Measurements from ENCODE around the gene CALU. TPM values are rescaled to one million over a fixed set of nuclear protein-coding genes. Genes with fewer than 3 reads are reported as not detected.

The CALU gene
- total RNA-seq, 1 experiment from 2014 or later, result 168 TPM

GRCh38 chr7:128737867-128738385 is 1.2 kb upstream of the CALU start:
- Histone ChIP-seq H3K23ac (ENCODE audit: insufficient read length, low read depth, low read length) (no peak overlapping the region), H3T11ph (ENCODE audit: low read length) (no peak overlapping the region), H2BK12ac (ENCODE audit: insufficient read length, low read depth, low read length) (no peak overlapping the region), H3K4me2 (ENCODE audit: insufficient read depth, insufficient read length, low read length) (no peak overlapping the region), H2BK120ac (ENCODE audit: low read depth, low read length, poor library complexity, severe bottlenecking) (no peak overlapping the region), H2BK15ac (ENCODE audit: low read depth, low read length) (no peak overlapping the region), H3K27ac (ENCODE audit: insufficient read length, low read depth, low read length) (no peak overlapping the region), H4K8ac (replicated peaks; ENCODE audit: insufficient read length, low read depth, low read length) (no peak overlapping the region), H2AFZ (ENCODE audit: low read length) (no peak overlapping the region), H3K79me2 (ENCODE audit: insufficient read depth, low read length) (peaks cover 26% of the 10 kb centered on the region), H3K9me3 (ENCODE audit: control insufficient read depth, low read depth, low read length) (no peaks in the 10 kb centered on the region), H3K18ac (ENCODE audit: insufficient read length, low read depth, low read length) (no peak overlapping the region), H3K23me2 (ENCODE audit: insufficient read length, low read depth, low read length, poor library complexity, severe bottlenecking) (peaks cover 8% of the 10 kb centered on the region), H3K4ac (ENCODE audit: low read depth, low read length) (no peak overlapping the region), H3K79me1 (ENCODE audit: insufficient read depth, low read depth, low read length, poor library complexity, severe bottlenecking) (peaks cover 3% of the 10 kb centered on the region), H3K9ac (ENCODE audit: extremely low read depth, insufficient read length, low read length) (no peak overlapping the region), H2BK20ac (ENCODE audit: low read depth, low read length, poor library complexity, severe bottlenecking) (no peak overlapping the region), H4K20me1 (ENCODE audit: control insufficient read depth, insufficient read depth, insufficient read length) (no peaks in the 10 kb centered on the region), H2BK5ac (ENCODE audit: insufficient read length, low read length) (no peak overlapping the region), H3K27me3 (ENCODE audit: insufficient read depth, low read length) (no peaks in the 10 kb centered on the region), H3K14ac (ENCODE audit: insufficient read depth, low read length) (no peak overlapping the region), H2AK5ac (ENCODE audit: insufficient read length, low read length) (no peak overlapping the region), H4K5ac (ENCODE audit: insufficient read length, low read depth, low read length) (no peak overlapping the region), H3K56ac (ENCODE audit: insufficient read length, low read depth, low read length) (no peak overlapping the region), H4K91ac (ENCODE audit: insufficient read length, low read depth, low read length) (no peak overlapping the region), H3K4me1 (ENCODE audit: insufficient read depth, low read length) (no peaks in the 10 kb centered on the region; the same call in 1 of the 2 replicates)
- no peak for TF ChIP-seq CTCF (conservative IDR thresholded peaks at IDR 0.05)
- H3K4me1 Mint-ChIP-seq, result peaks cover 23 to 30% of the 10 kb centered on the region in 2 experiments
- WGBS (ENCODE audit: extremely low coverage, insufficient read length, low lambda C conversion rate), result no CpG with 5 or more reads among the region's 1 CpG
- no peak overlapping the region for H3K4me3 Mint-ChIP-seq
- H3K27me3 Mint-ChIP-seq (ENCODE audit: low read depth), result peaks cover 7% of the 10 kb centered on the region
- H3K27ac Mint-ChIP-seq, result no peak overlapping the region
- DNase-seq, result no peak
- no peaks in the 10 kb centered on the region for H3K36me3 Mint-ChIP-seq (ENCODE audit: insufficient read depth in 1 of 3, low read depth in 3 of 3)
- no peaks in the 10 kb centered on the region for H3K9me3 Mint-ChIP-seq

All from H9 (cell line).